ENCODE measurements around the gene MPDU1. TPM values are rescaled to one million over a fixed set of nuclear protein-coding genes. Genes with fewer than 3 reads are reported as not detected.

The MPDU1 gene
- total RNA-seq, 4 donors from 2014 or later = 37.1 to 236 (median 125) TPM

DNA sequence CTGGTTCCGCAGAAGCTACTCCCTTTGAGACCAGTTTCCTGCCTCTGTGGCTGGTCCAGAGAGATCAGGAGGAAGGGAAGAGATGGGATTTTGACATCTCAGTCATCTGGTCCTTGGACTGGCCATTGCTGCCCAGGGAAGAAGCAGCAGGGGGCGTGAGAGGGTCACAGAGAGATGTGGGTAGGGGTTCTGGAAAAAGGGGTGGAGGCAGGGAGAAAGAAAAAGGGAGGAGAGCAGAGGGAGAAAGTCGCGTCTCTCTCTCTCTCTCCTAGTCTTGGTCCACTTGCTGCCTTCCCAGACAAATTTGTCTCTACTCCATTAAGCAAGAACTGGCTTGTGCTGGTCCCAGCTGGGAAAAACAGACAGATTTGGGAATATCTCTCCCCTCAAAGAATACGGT, 50.7 kb downstream of the MPDU1 start:
- no peak for DNase-seq
- TF ChIP-seq, protein P1, sequence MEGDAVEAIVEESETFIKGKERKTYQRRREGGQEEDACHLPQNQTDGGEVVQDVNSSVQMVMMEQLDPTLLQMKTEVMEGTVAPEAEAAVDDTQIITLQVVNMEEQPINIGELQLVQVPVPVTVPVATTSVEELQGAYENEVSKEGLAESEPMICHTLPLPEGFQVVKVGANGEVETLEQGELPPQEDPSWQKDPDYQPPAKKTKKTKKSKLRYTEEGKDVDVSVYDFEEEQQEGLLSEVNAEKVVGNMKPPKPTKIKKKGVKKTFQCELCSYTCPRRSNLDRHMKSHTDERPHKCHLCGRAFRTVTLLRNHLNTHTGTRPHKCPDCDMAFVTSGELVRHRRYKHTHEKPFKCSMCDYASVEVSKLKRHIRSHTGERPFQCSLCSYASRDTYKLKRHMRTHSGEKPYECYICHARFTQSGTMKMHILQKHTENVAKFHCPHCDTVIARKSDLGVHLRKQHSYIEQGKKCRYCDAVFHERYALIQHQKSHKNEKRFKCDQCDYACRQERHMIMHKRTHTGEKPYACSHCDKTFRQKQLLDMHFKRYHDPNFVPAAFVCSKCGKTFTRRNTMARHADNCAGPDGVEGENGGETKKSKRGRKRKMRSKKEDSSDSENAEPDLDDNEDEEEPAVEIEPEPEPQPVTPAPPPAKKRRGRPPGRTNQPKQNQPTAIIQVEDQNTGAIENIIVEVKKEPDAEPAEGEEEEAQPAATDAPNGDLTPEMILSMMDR (IDR thresholded peaks at IDR 0.05) = peak in 3 of 6 experiments; percentile 16 to 33 (median 25)
- no peak for TF ChIP-seq POLR2A (IDR thresholded peaks at IDR 0.05)

DNA sequence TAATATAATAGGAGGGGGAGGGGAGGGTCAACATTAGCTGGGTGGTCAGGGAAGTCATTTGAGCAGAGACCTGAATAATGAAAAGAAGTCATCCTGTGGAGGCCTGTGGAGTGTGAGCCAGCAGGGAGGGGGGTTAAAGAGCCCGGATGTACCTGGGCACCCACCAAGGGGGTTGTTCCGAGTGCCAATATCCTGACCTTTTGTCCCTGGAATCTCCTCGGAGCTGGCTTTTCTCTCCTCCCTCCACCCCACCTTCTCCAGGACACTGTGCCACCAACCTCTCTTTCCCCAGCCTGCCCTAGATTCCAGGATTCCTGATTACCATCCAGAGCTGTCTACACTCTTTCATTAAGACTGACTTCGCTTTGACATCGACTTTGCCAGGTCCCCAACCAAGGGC, 52.5 kb downstream of the MPDU1 start:
- H3K4me3 ChIP-seq = no peak overlapping the region
- H3K27ac ChIP-seq = no peak overlapping the region
- H3K9me3 ChIP-seq = no peaks in the 10 kb centered on the region
- H3K4me1 ChIP-seq = no peaks in the 10 kb centered on the region
- no peak for TF ChIP-seq POLR2A (IDR thresholded peaks at IDR 0.05)
- TF ChIP-seq, protein P1 (IDR thresholded peaks at IDR 0.05) = no peak
- no peak for DNase-seq
- no peaks in the 10 kb centered on the region for H3K27me3 ChIP-seq
- H3K36me3 ChIP-seq = no peaks in the 10 kb centered on the region

More for the DNA sequence above, 50.7 kb downstream of the MPDU1 start:
- H3K36me3 ChIP-seq = no peaks in the 10 kb centered on the region
- H3K27ac ChIP-seq = no peak overlapping the region
- no peaks in the 10 kb centered on the region for H3K27me3 ChIP-seq
- H3K4me3 ChIP-seq = no peak overlapping the region
- no peaks in the 10 kb centered on the region for H3K4me1 ChIP-seq
- no peaks in the 10 kb centered on the region for H3K9me3 ChIP-seq

Small RNA genes lying within 50 kb of the gene (small RNA-seq; reads per million reads assigned to genes)
- 0 reads per million in 2 donors for gene CD68
- gene RF00019 = 0 reads per million in 2 donors
- 0 reads per million in 2 donors for gene SNORA48
- gene SNORD10 = 0 reads per million in 2 donors

Other genes with a start within 250 kb of the MPDU1 start
- gene ACAP1, start 247.3 kb upstream of the MPDU1 start, total RNA-seq = 100 to 1,000 TPM in 1 of 4 donors, 10 to 100 TPM in 3; 15.6 to 696 (median 24.0) TPM
- gene KCTD11, start 231.7 kb upstream of the MPDU1 start, total RNA-seq = 1 to 10 TPM; 2.5 to 8.9 (median 7.1) TPM
- gene TMEM95, start 228.7 kb upstream of the MPDU1 start, total RNA-seq = not detected
- gene TNK1, start 202.8 kb upstream of the MPDU1 start, total RNA-seq = 10 to 100 TPM; 19.8 to 54.4 (median 44.4) TPM
- 10 to 100 TPM; 10.7 to 38.8 (median 21.9) TPM for gene PLSCR3, start 189.3 kb upstream of the MPDU1 start, total RNA-seq
- gene TMEM256, start 179.8 kb upstream of the MPDU1 start, total RNA-seq = 100 to 1,000 TPM in 2 of 4 donors, 10 to 100 TPM in 2; 37.1 to 334 (median 126) TPM
- 1 to 10 TPM in 3 of 4 donors, under 1 TPM in 1; 0.88 to 9.9 (median 5.8) TPM for gene NLGN2, start 176.0 kb upstream of the MPDU1 start, total RNA-seq
- not detected for gene SPEM1, start 163.5 kb upstream of the MPDU1 start, total RNA-seq
- gene SPEM2, start 158.2 kb upstream of the MPDU1 start, total RNA-seq = not detected
- not detected for gene SPEM3, start 155.0 kb upstream of the MPDU1 start, total RNA-seq
- gene TMEM102, start 148.4 kb upstream of the MPDU1 start, total RNA-seq = 10 to 100 TPM in 3 of 4 donors, 1 to 10 TPM in 1; 4.1 to 21.7 (median 17.0) TPM
- 1 to 10 TPM in 1 of 4 donors, not detected in 3; 1.0 TPM for gene FGF11, start 144.3 kb upstream of the MPDU1 start, total RNA-seq
- 1 to 10 TPM; 4.0 to 9.1 (median 5.8) TPM for gene CHRNB1, start 138.8 kb upstream of the MPDU1 start, total RNA-seq
- 10 to 100 TPM; 15.1 to 27.3 (median 24.5) TPM for gene ZBTB4, start 104.2 kb upstream of the MPDU1 start, total RNA-seq
- gene SLC35G6, start 102.4 kb upstream of the MPDU1 start, total RNA-seq = not detected
- 100 to 1,000 TPM in 3 of 4 donors, 10 to 100 TPM in 1; 94.6 to 204 (median 157) TPM for gene POLR2A, start 99.5 kb upstream of the MPDU1 start, total RNA-seq
- gene TNFSF12, start 34.8 kb upstream of the MPDU1 start, total RNA-seq = 10 to 100 TPM in 3 of 4 donors, 1 to 10 TPM in 1; 7.6 to 58.6 (median 15.2) TPM
- gene TNFSF13, start 25.1 kb upstream of the MPDU1 start, total RNA-seq = 10 to 100 TPM in 3 of 4 donors, 1 to 10 TPM in 1; 5.0 to 54.4 (median 38.7) TPM
- gene SENP3, start 21.9 kb upstream of the MPDU1 start, total RNA-seq = 10 to 100 TPM; 31.4 to 47.7 (median 43.7) TPM
- 100 to 1,000 TPM in 3 of 4 donors, 10 to 100 TPM in 1; 42.1 to 149 (median 124) TPM for gene CD68, start 4.2 kb upstream of the MPDU1 start, total RNA-seq
- 1 to 10 TPM in 3 of 4 donors, not detected in 1; 1.9 to 2.7 (median 2.4) TPM for gene SOX15, start 6.2 kb downstream of the MPDU1 start, total RNA-seq
- 10 to 100 TPM; 28.8 to 38.1 (median 30.4) TPM for gene FXR2, start 31.0 kb downstream of the MPDU1 start, total RNA-seq
- 100 to 1,000 TPM; 144 to 303 (median 229) TPM for gene SAT2, start 44.0 kb downstream of the MPDU1 start, total RNA-seq
- gene SHBG, start 46.3 kb downstream of the MPDU1 start, total RNA-seq = 10 to 100 TPM in 2 of 4 donors, 1 to 10 TPM in 2; 2.1 to 38.0 (median 16.3) TPM
- under 1 TPM in 1 of 4 donors, not detected in 3; 0.47 TPM for gene ATP1B2, start 67.1 kb downstream of the MPDU1 start, total RNA-seq
- 10 to 100 TPM; 19.6 to 27.7 (median 25.1) TPM for gene TP53, start 103.6 kb downstream of the MPDU1 start, total RNA-seq
- 1 to 10 TPM; 4.6 to 9.3 (median 6.2) TPM for gene WRAP53, start 104.6 kb downstream of the MPDU1 start, total RNA-seq
- under 1 TPM in 1 of 4 donors, not detected in 3; 0.27 TPM for gene EFNB3, start 121.3 kb downstream of the MPDU1 start, total RNA-seq
- under 1 TPM in 2 of 4 donors, not detected in 2; 0.18 to 0.83 TPM for gene DNAH2, start 133.9 kb downstream of the MPDU1 start, total RNA-seq

All from Peyer's patch (tissue), 4 donors.